Heart right ventricle (tissue), 16 donors: Measurements from ENCODE around the gene HPX. TPM values are rescaled to one million over a fixed set of nuclear protein-coding genes. Genes with fewer than 3 reads are reported as not detected.
A peak's percentile ranks its signal among the peaks of the same experiment; 100 is the strongest.

Experiments
- ATAC-seq, 8 donors: fragments of 200-7000 bp; cut with Tn5 transposase; one replicate each; pipeline ENCODE4 v1.9.1; 2020; ENCODE audit warnings: mild to moderate bottlenecking in 8 of 8, moderate library complexity in 8 of 8, moderate number of reproducible peaks in 1 of 8
- DNase-seq, 2 donors: peaks; one replicate each; pipeline ENCODE4 v3.0.0-alpha.2; 2020
- H3K27ac ChIP-seq, 10 donors: fragments of 200-600 bp; sonication (generic) in 2 of 10; one replicate each; pipeline versions ENCODE4 v1.5.0 to v1.8.0; 2020 to 2022; ENCODE audit warnings: mild to moderate bottlenecking in 3 of 10
- H3K27me3 ChIP-seq, 7 donors: fragments of 200-600 bp; one replicate each; pipeline ENCODE4 v1.8.0; 2021 to 2022; ENCODE audit warnings: mild to moderate bottlenecking in 2 of 7
- H3K36me3 ChIP-seq, 9 donors: fragments of 200-600 bp; sonication (generic) in 1 of 9; one replicate each; pipeline versions ENCODE4 v1.5.0 to v1.8.0; 2020 to 2022; ENCODE audit warnings: mild to moderate bottlenecking in 2 of 9
- H3K4me1 ChIP-seq, 9 donors: fragments of 200-600 bp; sonication (generic) in 1 of 9; one replicate each; pipeline versions ENCODE4 v1.5.0 to v1.8.0; 2020 to 2022; ENCODE audit warnings: mild to moderate bottlenecking in 4 of 9
- H3K4me3 ChIP-seq, 10 donors: fragments of 200-600 bp; sonication (generic) in 2 of 10; one replicate each; pipeline versions ENCODE4 v1.5.0 to v1.8.0; 2020 to 2022; ENCODE audit warnings: mild to moderate bottlenecking in 7 of 10, moderate library complexity in 2 of 10
- H3K9me3 ChIP-seq, 11 donors: fragments of 200-600 bp in 10 of 11; sonication (generic) in 2 of 11; one replicate each; pipeline versions ENCODE4 v1.5.0 to v1.8.0; 2013 to 2022; ENCODE audit warnings: mild to moderate bottlenecking in 2 of 11, control low read depth in 1 of 11, moderate library complexity in 1 of 11
- WGBS, 2 donors: extraction: QIAGEN DNeasy Blood & Tissue Kit; methylation state at CpG; one replicate each; pipeline ENCODE4 v1.1.7; 2013; ENCODE audit warnings: inconsistent platforms in 1 of 2; 5-methylcytosine and 5-hydroxymethylcytosine counted together
- intact Hi-C, 10 donors: fragments of 100-400 bp; cut with DNase I; formaldehyde crosslinking; loops; one replicate each; pipeline versions ENCODE4 v1.11.1 to v1.14.2; 2022
- polyA plus RNA-seq, 2 donors: library from polyadenylated mRNA; stranded (reverse); fragments of 200-250 nt; gene quantifications; one replicate each; pipeline ENCODE4 v1.2.3, GENCODE V29; 2013
- total RNA-seq, 10 donors: library from RNA; stranded (reverse); fragmentation: NEBNext Ultra II Directional in 3 of 10; extraction: Animal tissue kit (Norgen Biotek cat#: 25700) in 3 of 10; gene quantifications; one replicate each; pipeline versions ENCODE4 v1.2.1 to v1.2.4, GENCODE V29; 2021 to 2023
- TF ChIP-seq, protein P1 (sequence below), 9 donors: fragments of 200-600 bp; sonication (generic) in 2 of 9; IDR thresholded peaks; one replicate each; pipeline versions ENCODE4 v1.5.0 to v1.8.0; 2021 to 2022; ENCODE audit warnings: antibody characterized with exemption in 9 of 9, mild to moderate bottlenecking in 5 of 9, moderate library complexity in 1 of 9
- donor health status: Arrhythmogenic right ventricular cardiomyopathy.
- donor health status: ischemic (EF 13 %, LVEDD 7.1; RV severe dilation, severe dysfunction).
- donor health status: healthy with polysubstance abuse.
- donor health status: DM: no; HTN: yes; CAD: no.
- donor health status: DM: no; HTN: no; CAD: no.
- donor health status: ischemic (EF 25% LVEDD 6.9; RV normal size, moderate dysfunction).
- donor health status: ischemic (EF 25% LVEDD 5.7; RV mildly dilated, moderate dysfunction).
- donor health status: healthy.
- donor health status: DM: yes; HTN: yes; CAD: no.
- donor health status: Ischemic cardiomyopathy.
- donor health status: ischemic (EF 35%, LVEDD 5.7; RV mildly dilated, moderate dysfunction).
- donor health status: nonischemic (EF 11% LVEDD 7.7; RV severe dilation, severe dysfunction).
- donor health status: DM: yes; HTN: yes; CAD: no.
- donor health status: PGD.
- donor health status: ischemic (EF 29% LVEDD 5.4; RV normal size, mild dysfunction).
- donor health status: nonischemic (EF 23%, LVEDD 6.1; RV moderate dilation, normal function).

The HPX gene
- total and polyA plus RNA-seq, 12 donors, result 0.22 to 0.73 (median 0.40) TPM; not detected in 5

DNA sequence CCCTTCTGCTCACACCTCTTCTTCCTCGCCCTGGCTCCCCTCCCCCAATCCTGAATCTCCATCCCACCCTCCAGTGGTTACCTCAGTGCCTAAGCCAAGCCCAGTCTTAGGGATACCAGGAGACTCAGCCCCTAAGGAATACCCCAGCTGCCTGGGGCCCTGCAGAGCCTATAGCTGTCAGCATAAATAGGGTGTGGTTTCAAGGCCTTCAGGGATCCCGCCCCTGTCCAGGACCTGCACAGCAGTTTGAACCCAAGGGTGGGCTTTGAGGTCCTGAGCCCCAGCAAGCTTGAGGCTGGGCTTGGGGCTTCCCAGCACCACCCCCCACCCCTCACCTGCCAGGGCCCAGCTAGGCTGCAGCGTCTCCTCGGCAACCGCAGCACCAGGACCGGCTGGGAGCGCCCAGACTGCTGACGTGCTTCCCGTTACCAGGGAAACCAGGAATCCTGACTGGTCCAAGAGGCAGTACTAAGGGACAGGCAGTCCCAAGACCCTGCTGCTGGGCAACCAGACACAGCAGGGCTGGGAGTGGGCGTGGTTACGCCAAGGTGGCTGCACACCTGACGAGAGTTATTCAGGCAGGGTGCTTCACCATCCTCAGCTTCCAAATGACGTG, 35.6 kb downstream of the HPX start:
- no peaks in the 10 kb centered on the region for H3K9me3 ChIP-seq
- WGBS, 2 donors, result 82 to 87% methylated on average over 13 of the region's 13 CpGs
- intact Hi-C loops, result no loop called here
- TF ChIP-seq, protein P1, sequence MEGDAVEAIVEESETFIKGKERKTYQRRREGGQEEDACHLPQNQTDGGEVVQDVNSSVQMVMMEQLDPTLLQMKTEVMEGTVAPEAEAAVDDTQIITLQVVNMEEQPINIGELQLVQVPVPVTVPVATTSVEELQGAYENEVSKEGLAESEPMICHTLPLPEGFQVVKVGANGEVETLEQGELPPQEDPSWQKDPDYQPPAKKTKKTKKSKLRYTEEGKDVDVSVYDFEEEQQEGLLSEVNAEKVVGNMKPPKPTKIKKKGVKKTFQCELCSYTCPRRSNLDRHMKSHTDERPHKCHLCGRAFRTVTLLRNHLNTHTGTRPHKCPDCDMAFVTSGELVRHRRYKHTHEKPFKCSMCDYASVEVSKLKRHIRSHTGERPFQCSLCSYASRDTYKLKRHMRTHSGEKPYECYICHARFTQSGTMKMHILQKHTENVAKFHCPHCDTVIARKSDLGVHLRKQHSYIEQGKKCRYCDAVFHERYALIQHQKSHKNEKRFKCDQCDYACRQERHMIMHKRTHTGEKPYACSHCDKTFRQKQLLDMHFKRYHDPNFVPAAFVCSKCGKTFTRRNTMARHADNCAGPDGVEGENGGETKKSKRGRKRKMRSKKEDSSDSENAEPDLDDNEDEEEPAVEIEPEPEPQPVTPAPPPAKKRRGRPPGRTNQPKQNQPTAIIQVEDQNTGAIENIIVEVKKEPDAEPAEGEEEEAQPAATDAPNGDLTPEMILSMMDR (IDR thresholded peaks at IDR 0.05), result no peak
- H3K4me3 ChIP-seq, result no peak overlapping the region
- peak in 1 of 8 donors; percentile 20 for ATAC-seq
- no peaks in the 10 kb centered on the region for H3K27me3 ChIP-seq
- H3K4me1 ChIP-seq, result peaks cover 0 to 14% (median 0%) of the 10 kb centered on the region in 9 donors
- H3K36me3 ChIP-seq, result peaks cover 0 to 73% (median 8%) of the 10 kb centered on the region in 9 donors
- no peak overlapping the region for H3K27ac ChIP-seq
- DNase-seq, result no peak

DNA sequence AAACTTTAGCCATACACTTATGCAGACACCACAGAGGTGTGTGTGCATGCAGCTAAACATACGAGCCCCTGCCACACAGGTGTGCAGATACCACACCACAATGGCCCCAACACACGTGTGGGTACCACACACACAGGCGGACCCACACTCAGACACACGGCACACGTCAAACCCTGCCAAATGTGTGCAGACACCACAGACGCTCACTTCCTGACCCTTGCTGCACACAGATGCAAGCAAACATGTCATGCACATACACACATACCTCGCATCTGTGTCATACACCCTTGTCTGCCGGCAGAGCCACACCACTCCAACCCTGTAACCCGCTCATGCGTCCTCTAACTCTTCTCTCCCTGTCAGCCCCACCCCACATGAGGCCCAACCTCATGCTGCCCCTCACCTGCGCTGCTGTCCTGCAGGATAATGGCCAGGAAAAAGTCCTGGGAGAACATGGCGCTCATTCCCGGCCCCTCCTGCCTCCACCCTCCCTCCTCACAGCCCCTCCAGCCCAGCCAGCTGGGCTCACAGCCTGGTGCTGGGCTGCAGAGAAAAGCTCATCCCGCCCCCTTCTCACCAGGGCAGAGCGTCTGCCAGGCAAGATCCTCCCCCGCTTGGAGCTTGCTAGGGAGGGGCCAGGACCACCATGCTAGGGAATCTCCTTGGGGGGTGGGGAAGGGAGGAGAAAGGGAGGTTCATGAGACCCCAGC, 36.3 kb downstream of the HPX start:
- ATAC-seq (peak in 3 of 8 donors; percentile 10 to 39 (median 12)), DNase-seq (no peak)
- peaks cover 0 to 14% (median 0%) of the 10 kb centered on the region in 9 donors for H3K4me1 ChIP-seq
- H3K27ac ChIP-seq, result no peak overlapping the region
- TF ChIP-seq, protein P1 (IDR thresholded peaks at IDR 0.05), result no peak
- H3K27me3 ChIP-seq, result no peaks in the 10 kb centered on the region
- H3K36me3 ChIP-seq, result peaks cover 0 to 73% (median 7%) of the 10 kb centered on the region in 9 donors
- H3K9me3 ChIP-seq, result no peaks in the 10 kb centered on the region
- 81 to 86% methylated on average over 16 of the region's 16 CpGs for WGBS, 2 donors
- no peak overlapping the region for H3K4me3 ChIP-seq
- intact Hi-C loops, result no loop called here

DNA sequence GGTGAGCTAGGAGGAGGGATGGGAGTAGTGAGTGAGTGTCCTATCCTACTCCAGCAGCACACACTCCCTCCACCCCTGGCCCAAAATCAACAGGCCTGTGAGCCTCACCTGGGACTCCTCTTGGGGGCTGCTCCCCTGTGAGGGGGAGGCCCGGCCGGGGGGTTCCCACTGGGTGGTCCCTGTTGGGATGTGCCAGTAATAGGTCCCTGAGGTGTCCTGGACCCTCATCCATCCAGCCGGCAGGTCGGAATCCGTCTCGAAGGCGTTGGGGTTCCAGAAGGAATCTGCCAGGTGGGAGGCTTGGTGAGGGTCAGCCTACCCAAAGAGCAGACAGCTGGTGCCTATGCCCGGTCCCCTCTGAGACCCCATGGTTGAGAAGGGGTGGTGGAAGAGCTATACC, 37.2 kb downstream of the HPX start:
- peaks cover 0 to 14% (median 0%) of the 10 kb centered on the region in 9 donors for H3K4me1 ChIP-seq
- intact Hi-C loops, result no loop called here
- H3K4me3 ChIP-seq, result no peak overlapping the region
- H3K36me3 ChIP-seq, result peaks cover 0 to 72% (median 7%) of the 10 kb centered on the region in 9 donors
- WGBS, 2 donors, result 94% methylated on average over 8 of the region's 8 CpGs
- no peak for ATAC-seq
- DNase-seq, result no peak
- H3K9me3 ChIP-seq, result no peaks in the 10 kb centered on the region
- no peaks in the 10 kb centered on the region for H3K27me3 ChIP-seq
- TF ChIP-seq, protein P1 (IDR thresholded peaks at IDR 0.05), result no peak
- H3K27ac ChIP-seq, result peak overlapping the region in 1 of 10 donors; percentile 78

DNA sequence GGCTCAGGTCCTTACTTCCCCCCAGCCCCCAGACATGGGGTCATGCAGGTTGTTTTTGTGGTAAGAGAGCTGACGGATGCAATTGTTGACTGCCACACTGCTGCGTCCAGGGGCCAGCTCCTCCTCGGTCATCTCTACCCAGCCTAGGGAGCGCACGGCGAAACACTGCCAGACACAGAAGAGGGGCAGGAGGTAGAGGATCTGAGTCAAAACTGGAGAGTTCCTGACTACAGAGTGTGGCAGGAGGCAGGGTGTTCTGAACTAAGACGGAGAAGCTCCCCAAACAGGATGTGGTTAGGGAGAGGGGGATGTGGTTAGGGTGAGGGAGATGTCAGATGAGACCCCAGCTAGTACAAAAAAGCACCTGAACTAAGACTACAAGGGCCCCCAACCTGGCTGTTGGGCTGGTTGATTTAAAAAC, 38.2 kb downstream of the HPX start:
- TF ChIP-seq, protein P1 (IDR thresholded peaks at IDR 0.05), result no peak
- Histone ChIP-seq H3K4me1 (peaks cover 0 to 16% (median 4%) of the 10 kb centered on the region in 9 donors), H3K9me3 (no peaks in the 10 kb centered on the region), H3K36me3 (peaks cover 0 to 74% (median 7%) of the 10 kb centered on the region in 9 donors), H3K27me3 (no peaks in the 10 kb centered on the region), H3K27ac (peak overlapping the region in 1 of 10 donors; percentile 78), H3K4me3 (no peak overlapping the region)
- 87 to 91% methylated on average over 7 of the region's 7 CpGs for WGBS, 2 donors
- ATAC-seq (peak in 1 of 8 donors; percentile 7), DNase-seq (no peak)
- intact Hi-C loops, result no loop called here
